ENCODE measurements around the gene C12orf43.

DNA sequence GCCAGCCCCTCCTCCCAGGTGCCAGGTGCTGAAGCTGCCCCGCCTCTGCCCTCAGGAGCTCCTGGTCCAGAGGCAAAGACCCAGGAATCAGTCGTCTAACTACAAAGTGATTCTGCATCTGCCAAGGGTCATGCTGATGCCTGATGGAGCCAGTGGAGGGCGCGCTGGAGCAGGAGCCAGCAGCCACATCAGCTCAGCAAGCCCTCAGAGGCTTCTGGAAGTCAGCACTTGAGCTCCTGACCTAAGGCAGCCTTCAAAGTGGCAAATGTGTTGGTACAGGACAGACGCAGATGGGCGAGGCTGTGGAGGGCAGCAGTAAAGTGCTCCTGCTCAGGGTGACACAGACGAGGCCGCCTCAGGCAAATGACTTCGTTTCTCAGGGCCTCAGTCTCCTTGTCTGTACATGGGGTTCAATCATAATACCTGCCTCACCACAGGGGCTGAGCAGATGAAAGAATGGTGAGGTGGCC, 10.9 kb downstream of the C12orf43 start:
- TF ChIP-seq EZH2phosphoT487 (IDR thresholded peaks at IDR 0.05; ENCODE audit: borderline replicate concordance, low read length): no peak
- no peak for TF ChIP-seq EZH2 (IDR thresholded peaks at IDR 0.05; ENCODE audit: low read length, unreplicated experiment)
